ENCODE data around the gene OR51I1.

The OR51I1 gene, protein sequence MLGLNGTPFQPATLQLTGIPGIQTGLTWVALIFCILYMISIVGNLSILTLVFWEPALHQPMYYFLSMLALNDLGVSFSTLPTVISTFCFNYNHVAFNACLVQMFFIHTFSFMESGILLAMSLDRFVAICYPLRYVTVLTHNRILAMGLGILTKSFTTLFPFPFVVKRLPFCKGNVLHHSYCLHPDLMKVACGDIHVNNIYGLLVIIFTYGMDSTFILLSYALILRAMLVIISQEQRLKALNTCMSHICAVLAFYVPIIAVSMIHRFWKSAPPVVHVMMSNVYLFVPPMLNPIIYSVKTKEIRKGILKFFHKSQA

GRCh38 chr11:5441414-5441813, at the start of gene OR51I1:
TSS of gene OR51I1 (minus strand) at chr11:5441514. CDS start at chr11:5441514, 0 bp downstream.
- H3K27ac ChIP-seq: no peak within 1 kb of the TSS
- no peak for TF ChIP-seq CTCF (conservative IDR thresholded peaks at IDR 0.05)

GRCh38 chr11:5489576-5490357, 48.5 kb upstream of the OR51I1 start:
- no peak for TF ChIP-seq CTCF (conservative IDR thresholded peaks at IDR 0.05)
- no peak overlapping the region for H3K27ac ChIP-seq

GRCh38 chr11:5488798-5489399, 47.6 kb upstream of the OR51I1 start:
- no peak for TF ChIP-seq CTCF (conservative IDR thresholded peaks at IDR 0.05)
- no peak overlapping the region for H3K27ac ChIP-seq

DNA sequence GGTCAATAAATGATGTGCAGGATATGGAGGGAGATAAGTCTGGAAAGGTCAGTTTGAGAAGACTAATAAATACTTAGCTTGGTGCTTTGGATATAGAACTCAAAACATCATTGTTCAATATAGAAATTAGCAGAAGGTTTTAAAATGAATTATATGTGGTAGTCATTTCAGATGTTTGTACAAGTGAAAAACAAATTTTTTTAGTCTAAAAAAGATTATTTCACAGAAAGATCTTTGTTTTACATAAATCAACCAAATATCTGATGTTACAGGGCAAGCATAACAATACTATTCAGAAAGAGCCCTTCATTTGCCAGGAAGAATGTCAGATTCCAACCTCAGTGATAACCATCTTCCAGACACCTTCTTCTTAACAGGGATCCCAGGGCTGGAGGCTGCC, 47.1 kb upstream of the OR51I1 start, which contains the start of gene OR52D1:
OR52D1 (plus strand) TSS at position 301 of the 400 bp plus-strand sequence; CDS start at position 323, 22 bp downstream.
- TF ChIP-seq CTCF (conservative IDR thresholded peaks at IDR 0.05): no peak
- no peak within 1 kb of the TSS for H3K27ac ChIP-seq

DNA sequence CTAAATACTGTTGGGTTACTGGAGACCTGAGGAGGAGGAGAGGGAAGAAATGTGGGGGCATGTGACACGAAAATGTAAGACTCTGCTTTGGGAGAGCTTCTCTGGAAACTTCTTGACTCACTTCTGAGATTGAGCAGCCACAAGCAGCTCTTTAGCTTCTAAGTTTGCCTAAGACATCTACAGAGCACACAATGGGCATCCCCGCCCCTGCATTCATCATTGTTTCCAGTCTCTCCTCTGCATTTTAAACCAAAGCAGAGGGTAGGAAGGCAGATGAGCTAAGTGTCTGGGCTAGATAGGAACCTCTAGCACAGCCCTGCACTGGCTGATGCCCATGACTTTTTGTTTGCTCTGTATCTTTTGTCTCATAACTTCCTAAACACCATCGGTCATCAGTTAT, 45.1 kb upstream of the OR51I1 start:
- H3K27ac ChIP-seq: no peak overlapping the region
- no peak for TF ChIP-seq CTCF (conservative IDR thresholded peaks at IDR 0.05)

DNA sequence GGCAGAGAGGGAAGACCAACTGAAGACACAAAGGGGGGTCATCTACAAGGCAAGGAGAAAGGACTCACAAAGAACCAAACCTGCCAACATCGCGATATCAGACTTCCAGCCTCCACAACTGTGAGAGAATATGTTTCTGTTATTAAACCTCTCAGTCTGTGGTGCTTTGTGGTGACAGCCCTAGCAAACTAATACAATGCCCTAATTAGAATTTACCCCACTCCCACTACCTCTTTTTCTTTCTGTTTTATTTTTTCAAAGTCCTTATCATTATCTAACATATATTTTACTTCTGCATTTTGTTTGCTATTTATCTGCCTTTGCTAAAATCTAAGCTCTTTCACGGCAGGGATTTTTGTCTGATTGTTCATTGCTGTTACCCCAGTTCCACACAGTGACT, 44.7 kb upstream of the OR51I1 start:
- TF ChIP-seq CTCF (conservative IDR thresholded peaks at IDR 0.05): no peak
- H3K27ac ChIP-seq: no peak overlapping the region

- no peak overlapping the region for H3K27ac ChIP-seq
- peak; percentile 78 for TF ChIP-seq CTCF (conservative IDR thresholded peaks at IDR 0.05)
These were observed 35.0 kb upstream of the OR51I1 start for GRCh38 chr11:5476186-5476819.

Data from VCaP (cell line).